ENCODE results near the gene GNG14.
A peak's percentile ranks its signal among the peaks of the same experiment; 100 is the strongest.
"Not testable (repeated sequence)": the region's sequence is repeated elsewhere in the genome, so short reads cannot be mapped to it uniquely, and the experiment has no call there.

GNG14 gene

DNA sequence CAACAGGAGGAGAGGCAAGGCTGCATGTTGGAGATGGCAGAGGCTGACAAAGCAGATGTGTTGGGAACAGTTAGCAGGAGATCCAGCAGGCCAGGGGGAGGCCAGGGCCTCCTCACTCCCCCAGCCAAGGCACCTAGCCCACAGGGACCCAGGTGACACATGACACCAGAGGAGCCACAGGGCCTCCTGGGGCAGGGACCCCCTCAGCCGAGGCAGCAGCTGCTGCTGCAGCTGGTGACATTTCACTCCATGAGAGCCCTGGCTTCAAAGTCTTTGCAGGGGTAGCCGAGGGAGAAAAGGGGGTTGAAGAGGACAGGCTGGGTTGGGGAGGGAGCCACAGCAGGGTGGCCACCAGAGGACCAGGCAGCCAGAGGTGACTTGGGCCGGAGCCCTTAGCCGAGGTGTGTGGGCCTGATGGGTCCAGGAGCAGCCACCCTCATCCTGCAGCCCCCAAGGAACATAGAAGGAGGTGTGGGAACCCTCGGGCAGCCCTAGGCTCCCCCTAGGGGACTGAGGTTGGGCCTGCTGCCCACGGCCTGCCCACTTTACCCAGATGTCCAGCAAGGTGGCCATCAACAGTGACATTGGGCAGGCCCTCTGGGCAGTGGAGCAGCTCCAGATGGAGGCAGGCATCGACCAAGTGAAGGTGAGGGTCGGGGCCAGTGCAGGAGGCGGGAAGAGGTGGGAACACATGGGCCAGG, at the start of gene GNG14:
GNG14 (plus strand) TSS at position 503 of the 701 bp plus-strand sequence; CDS start at position 554, 51 bp downstream.
- DNase-seq = no peak

DNA sequence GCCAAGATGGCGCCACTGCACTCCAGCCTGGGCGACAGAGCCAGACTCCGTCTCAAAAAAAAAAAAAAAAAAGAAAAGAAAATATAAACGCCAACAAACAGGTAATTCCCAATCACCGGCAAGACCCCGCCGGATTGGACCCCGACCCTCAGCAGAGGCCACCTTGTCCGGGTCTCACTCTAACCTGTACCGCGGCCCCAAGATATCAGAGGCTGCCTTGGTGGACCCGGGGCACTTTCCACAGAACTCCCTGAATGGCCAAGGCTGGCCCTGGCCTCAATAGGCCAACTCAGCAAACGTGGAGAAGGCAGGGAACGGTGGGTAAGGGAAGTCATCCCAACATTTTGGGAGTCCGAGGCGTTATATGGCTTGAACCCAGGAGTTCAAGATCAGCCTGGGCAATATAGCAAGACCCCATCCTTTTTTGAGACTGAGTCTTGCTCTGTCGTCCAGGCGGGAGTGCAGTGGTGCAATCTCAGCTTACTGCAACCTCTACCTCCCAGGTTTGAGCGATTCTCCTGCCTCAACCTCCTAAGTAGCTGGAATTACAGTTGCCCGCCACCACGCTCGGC, 49.1 kb upstream of the GNG14 start:
- DNase-seq = no peak

DNA sequence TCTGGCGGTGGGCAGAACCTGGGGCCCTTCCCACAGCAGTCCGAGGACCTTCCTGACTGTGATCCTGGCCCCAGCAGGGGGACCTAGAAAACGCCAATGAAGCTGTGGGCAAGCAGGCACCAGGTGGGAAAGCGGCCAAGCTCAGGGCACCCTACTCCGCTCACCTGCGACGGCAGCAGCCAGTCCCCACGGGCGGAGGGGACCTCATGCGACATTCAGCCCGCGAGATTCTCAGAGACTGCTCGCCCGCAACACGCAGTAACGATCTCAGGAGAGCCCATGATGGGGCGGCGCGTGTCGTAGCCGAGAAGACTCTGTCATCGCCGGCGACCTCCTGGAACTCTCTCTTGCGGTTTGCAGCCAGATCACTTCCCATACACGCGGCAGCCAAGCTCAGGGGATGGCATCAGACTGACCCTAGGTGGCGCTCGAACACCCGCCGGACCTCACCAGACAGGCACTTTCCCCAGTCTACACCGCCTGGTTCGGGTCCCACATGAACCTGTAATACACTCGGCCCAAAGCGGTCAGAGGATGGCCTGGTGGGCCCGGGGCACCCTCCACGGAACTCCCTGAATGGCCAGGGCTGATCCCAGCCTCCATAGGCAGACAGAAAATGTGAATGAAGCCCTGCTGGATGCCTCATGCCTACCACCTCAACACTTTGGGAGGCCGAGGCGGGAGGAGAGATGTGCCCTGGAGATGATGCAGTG, 47.7 kb upstream of the GNG14 start:
- DNase-seq = peak; percentile 66 to 80 (median 70)

DNA sequence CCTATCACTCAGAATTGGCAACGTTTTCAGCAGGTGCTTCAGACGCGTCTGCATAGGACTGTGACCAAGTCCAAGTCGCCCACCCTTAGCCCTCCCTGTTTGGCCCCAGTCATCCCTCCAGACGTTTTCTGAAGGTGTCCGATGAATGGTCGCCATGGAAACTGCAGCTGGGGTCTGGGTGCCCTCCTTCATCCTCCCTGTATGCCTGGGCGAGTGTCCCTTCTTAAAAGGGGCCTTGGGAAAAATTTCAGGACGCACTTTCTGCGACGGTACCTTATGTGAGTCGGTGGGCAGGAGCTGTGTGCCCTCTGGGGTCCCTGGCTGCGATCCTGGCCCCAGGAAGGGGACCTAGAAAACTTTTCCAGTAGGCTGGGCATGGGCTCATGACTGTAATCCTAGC, 46.3 kb upstream of the GNG14 start:
- no peak for DNase-seq

DNA sequence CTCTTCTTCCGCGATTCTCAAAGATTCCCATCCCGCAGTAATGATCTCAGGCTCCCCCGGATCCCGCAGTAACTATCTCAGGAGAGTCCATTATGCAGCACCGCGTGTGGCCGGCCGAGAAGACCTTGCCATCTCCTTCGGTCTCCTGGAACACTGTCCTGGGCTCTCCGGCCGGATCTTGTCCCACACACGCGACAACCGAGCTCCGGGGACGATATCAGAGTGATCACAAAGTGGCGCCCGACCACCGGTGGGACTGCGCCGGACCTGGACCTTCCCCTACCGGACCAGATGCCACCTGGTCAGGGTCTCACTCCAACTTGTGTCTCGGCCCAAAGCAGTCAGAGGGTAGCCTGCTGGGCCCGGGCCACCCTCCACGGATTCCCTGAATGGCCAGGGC, 45.3 kb upstream of the GNG14 start:
- no peak for DNase-seq

DNA sequence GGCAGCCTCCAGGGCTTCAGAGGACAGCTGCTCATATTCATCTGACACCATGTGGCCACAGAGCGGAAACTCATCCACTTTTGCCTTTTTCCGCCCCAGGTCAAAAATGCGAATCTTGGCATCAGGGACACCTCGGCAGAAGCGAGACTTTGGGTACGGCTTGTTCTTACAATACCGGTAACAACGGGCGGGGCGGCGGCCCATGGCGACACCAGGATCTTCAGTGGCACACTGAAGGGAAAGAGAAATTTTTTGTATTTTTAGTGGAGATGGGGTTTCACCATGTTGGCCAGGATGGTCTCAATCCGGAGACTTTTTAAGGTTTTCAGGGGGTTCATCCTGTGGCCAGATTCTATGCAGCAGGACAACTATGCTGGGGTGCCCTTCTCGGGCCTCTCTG, 44.1 kb upstream of the GNG14 start:
- not testable (repeated sequence) for DNase-seq

DNA sequence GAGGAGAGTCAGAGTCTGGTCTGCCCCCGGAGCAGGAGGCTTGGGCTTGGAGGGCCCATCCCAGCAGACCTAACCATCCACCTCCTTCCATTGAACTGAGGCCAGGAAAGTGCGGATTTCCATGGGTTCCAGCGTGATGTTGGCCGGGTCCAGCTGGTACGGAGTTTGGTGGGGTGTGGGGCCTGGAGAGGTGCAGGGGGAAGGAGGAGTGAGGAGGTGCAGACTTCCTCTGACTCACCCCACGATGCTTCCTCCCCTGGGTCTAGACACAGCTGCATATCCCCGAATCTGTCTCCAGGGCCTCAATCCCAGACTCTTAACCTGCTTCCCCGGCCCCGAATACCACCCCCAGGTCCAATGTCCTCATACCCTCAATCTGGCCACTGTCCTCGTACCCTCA, 41.2 kb upstream of the GNG14 start:
- DNase-seq = no peak

DNA sequence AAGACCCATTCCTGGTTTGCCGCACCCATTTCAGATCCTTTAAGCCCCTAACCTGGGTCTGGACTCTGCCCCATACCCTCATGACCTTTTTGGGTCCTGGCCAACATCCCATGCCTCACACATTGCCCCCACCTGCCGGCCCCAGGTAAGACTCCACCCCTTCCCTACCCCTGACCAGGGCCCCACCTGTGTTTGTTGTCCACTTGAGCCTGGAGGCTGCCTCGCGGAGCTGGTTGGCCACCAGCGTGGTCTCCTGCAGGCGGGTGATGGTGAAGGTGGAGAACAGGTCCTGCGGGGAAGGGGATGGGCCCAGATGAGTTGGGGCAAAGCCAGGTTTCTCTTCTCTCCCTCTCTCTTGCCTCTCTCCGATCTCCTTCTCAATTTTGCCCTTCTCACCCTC, 40.8 kb upstream of the GNG14 start:
- no peak for DNase-seq

DNA sequence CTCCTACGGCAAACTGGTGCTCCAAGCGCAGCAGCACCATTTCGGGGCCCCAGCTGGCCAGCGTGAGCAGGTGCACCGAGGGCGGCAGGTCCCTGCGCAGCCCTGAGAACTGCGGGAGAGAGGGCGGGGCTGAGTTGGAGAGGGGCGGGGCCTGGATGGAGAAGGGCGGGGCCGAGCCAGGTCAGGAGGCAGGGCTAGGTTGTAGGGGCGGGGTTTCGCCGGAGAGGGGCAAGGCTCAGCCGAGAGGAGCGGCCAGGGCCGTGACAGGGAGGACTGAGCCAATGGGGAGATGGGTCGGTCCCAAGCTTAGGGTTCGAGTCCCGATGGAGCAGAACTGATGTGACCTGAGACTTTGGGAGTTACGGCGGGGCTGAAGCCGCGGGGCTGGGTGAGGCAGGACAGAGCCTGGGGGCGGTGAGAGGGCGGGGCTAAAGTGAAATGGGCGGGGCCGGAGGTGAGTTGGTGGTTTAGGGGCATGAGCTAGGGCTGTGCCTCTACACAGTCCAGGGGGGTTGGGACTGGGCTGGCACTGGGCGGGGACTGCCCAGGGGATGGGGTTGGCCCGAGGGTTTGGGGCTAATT, 40.2 kb upstream of the GNG14 start:
- DNase-seq = no peak

DNA sequence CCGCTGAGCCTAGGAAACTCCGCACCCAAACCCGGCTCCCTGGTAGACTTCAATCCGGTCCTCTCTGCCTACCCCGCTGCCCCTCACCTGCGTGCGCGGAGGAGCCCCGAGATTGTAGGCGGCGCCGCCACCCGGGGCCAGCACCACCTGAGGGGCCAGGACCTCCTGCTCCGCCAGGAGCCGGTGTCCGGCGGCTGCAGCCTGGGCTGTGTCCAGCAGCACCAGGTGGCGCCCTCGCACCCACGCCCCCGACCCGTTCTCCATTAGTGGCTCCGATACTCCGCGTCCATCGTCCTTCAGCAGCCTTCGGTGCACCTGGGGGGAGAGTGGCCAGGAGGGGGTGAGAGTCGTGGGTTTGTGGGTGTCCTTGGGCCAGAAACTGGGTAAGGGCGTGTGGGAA, 39.7 kb upstream of the GNG14 start:
- no peak for DNase-seq

DNA sequence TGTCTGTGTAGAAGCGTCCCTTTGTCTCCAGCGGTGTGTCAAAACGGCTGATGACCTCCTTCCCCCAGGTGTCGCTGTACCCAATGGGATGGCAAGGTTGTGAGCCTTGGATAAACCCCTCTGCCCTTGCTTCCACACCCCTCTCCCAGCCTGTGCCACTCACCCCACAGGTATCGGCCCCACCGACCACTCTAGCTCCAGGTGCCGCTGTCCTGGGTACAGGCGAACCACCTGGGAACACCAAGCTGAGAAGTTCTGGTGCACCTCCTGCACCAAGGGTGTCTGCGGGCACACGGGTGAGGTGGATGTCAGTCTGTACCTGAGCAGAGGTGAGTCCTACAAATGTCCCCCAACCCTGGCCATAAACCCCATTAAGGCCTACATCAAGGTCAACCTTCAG, 37.9 kb upstream of the GNG14 start:
- DNase-seq = no peak

DNA sequence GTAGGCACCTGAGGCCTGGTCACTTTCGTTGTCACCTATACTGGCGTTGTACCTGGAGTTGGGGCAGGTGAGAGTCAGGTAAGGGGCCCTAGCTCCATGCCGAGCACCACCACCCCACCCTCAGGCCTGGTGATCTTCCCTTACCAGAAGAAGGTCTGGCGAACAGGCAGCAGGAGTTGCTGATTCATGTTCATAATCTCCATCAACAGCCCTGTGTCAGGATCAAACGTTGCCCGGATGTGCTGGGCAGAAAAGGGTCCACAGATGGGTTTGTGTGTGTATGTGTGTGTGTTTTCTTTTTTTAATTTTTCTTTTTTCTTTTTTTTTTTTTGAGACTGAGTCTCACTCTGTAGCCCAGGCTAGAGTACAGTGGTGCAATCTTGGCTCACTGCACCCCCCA, 35.6 kb upstream of the GNG14 start:
- no peak for DNase-seq

DNA sequence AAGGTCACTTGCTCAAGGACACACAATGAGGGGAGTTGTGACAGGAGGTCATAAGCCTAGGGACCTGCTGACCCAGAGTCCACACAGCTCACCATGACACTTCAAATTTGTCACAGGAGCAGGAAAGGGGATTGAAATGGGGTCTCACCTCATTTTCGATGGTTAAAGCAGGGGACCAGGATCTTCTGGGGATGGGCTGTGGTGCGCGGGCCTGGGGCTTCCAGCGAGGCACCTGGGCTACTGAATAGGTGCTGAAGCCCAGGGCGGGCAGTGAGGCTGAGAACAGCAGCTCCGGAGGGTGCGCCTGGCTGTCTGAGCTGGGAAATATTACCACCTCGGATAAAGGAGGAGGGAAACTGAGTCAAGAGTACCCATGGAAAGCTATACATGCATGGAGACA, 32.3 kb upstream of the GNG14 start:
- DNase-seq = no peak

DNA sequence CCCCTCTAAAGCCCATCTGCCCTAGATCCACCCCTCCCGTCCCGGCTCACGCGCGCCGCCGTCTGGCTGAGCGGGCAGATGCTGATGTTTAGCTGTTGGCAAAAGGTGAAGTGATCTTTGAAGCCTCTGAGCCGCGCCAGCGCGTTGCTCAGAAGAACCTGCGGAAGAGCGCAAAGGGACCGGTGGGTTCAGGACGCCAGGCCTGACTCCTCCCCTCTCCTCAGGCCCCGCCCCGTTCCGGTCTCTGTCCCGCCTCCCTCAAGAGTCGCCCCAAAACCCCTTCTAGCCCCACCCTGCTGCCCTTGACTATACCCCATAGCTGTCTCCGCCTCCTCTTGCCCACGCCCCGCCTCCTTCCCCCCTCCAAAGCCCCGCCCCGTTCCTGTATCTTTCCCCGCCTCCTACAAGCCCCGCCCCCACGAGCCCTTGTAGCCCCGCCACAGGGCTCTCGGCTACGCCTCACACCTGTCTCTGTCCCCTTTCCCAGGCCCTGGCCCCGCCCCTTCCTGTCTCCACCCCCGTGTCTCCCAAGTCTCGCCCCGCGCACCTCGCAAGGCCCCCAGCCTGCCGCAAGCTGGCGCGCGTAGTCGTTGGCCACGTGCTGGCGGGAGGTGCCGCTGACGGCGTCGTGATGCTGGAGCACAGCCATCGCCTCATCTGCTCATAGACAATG, 30.8 kb upstream of the GNG14 start:
- DNase-seq = no peak

DNA sequence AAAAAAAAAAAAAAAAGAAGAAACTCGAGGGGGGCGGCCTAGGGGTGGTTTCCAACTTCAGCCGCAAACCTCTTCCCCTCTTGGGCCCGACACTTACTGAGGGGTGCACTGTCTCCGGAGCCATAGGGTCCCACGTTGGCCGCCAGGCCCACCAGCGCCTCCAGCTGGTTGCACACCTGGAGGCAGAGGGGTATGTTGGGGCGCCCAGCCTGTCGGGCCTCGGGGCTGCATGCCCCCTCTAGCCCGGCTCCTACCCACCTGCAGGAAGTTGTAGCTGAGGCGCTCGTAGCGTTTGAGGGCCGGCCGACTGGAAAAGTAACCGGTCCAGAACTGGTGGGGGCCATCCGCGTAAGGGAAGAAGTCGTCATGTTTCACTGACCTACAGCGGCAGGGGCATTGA, 29.8 kb upstream of the GNG14 start:
- DNase-seq = no peak

DNA sequence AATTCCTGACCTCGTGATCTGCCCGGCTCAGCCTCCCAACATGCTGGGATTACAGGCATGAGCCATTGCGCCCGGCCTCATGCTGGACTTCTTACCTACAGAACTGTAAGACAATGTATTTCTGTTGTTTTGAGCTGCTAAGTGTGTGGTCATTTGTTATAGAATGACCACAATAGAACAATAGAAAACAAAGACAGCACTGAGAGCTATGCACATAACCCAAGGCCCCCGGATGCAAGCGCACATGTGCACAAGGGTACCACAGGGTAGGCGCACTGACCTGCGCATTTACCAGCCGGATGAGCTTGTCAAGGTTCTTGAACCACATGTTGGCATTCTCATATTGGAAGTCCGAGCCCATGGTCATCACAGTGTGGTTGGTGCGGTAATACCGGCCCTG, 26.8 kb upstream of the GNG14 start:
- DNase-seq = no peak

DNA sequence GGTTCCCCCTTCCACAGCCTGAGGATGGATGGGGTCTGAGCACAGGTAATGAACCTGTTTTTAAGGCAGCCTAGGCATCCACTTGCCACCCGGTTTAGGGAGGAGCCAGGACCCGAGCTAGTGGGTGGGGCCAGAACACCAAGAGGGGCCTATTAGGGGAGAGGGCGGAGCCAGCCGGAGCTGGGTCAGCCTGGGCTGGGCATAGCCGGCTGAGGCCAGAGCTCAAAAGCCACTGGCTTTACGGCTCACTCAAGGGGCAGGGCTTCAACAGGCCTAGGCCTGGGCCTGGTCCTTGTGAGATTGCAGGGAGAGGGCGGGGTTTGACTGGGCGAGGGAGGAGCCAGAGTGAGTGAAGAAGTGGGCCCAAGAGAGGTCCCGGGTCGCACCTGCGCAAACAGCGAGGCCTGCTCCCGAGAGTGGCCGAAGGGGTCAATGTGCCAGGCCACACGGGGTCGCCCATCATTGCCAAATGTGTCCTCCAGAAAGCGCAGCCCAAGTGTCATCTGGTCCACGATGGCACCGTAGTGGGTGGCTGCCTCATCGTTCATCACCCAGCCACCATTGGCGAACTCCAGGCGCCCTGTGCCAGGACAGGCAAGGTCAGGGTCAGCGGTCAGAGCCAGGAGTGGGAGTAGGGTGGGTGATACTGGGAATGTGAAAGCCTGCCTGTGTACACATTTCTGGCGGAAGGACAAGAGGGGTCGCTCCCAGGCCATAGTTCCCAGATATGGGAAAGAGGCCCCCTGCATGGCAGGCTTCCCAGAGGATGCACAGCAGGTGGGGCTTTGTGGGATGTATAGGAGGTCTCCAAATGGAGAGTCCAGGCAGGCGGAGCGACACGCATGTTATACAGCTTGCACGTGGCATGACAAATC, 23.2 kb upstream of the GNG14 start:
- no peak for DNase-seq

DNA sequence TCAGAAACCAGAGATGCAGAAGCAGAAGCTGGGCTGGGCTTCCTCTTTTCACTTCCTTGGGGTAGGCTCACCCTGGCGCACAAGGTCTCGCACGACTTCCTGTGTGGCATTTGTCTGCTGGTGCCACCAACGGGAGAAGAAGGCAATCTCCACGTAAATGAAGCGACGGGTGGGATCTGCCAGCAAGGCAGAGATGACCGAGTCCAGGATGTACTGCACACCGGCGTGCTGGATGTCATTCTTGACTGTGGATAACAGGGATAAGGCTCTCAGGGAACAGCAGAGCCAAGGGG, 22.6 kb upstream of the GNG14 start:
- DNase-seq = peak in 2 of 4 experiments; percentile 31 to 32

DNA sequence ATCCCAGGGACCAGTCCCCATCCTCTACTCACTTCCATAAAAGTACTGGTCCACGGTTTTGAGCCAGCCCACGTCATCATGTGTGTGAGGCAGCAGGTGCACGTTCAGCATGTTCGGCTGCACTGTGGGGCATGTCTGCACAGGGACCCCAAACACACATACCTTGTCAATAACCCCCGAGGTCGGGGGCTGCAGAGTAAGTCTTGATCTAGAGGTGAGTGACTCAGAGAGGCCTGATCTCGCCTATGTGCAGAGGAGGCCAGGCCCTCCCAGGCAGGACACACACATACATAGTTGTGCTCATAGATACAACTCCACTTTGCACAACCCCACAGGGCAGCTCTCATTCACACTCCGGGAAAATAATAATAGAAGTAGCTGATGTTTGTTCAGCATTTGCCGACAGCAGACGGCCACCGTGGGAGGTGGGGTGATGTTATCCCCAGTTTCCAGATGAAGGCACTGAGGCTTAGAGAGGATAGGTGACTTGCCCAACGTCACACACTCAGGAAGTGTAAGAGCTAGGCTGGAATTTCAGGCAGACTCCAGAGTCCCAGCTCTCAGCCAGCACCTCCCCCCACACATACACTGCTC, 22.0 kb upstream of the GNG14 start:
- no peak for DNase-seq

DNA sequence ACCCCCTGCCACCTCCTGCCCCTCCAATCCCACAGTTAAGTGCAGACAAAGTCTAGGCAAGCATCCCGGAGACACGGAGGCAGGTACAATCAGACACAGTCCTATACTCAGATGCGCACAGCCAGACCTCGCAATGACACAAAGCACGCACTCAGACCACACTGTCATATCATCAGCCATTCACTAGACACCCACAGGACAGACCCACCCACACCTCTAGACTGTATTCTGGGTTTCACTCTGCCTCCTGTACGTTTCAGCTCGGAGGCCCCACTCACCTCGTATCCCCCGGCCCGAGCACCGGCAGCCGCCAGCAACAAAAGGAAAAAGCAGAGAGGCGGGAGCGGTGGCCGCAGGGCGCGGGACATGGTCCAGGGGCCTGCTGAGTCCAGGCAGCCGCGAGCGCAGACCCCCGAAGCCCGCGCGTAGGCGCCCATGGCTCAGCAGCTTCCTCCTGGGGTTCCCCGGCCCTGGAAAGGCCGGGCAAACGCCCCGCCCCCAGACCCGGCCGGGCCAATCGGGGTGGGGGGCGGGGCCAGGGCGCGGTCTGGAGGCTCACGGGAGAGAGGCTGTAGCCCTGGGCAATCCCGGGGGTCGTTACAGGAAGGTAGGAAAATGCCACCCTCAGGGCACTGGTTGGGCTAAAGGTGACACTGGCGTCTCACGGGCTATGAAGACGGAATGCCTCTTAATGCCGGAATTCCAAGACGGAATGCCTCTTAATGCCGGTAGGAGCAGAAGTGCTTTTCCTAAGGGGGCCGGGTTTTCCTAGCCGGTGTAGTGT, 21.3 kb upstream of the GNG14 start, which contains the start of the genes MAN2B1 and WDR83:
MAN2B1 (minus strand) TSS at position 478 of the 784 bp plus-strand sequence; CDS start at position 437, 41 bp downstream.
WDR83 (plus strand) TSS at position 543 of the 784 bp plus-strand sequence. CDS start 2,984 bp downstream, outside the sequence.
- peak; percentile 60 to 69 (median 65) for DNase-seq

DNA sequence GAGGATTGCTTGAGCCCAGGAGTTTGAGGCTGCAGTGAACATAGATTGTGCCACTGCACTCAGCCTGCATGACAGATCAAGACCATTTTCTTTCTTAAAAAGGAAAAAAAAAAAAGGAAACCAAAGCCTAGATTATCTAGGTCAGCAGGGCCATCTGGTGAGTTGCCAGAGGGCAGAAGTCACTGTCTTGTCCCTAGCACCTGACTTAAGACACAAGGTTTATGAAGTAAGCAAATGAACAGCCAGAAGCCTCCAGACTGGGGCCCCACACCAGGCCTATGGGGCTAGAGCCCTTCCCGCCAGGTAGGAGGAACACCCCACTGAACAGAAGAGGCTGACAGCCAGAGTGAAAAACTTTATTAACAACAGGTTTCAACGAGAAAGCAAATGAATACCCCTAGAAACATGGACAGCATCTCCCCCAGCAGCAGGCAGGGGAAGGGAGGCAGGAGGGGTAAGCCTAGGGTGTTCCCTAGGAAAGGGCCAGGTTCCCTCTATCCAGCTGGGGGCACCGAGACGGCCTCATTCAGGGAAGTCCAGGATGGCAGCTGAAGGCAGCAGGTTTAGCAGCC, 20.0 kb upstream of the GNG14 start:
- no peak for DNase-seq
